HG03439 (cell line): ENCODE measurements around the gene SMIM22.

Experiments used
- ATAC-seq: cut with Tn5 transposase; IDR thresholded peaks from one replicate; pipeline ENCODE4 v1.9.1; 2021; ENCODE audit warnings: mild to moderate bottlenecking, moderate library complexity; ENCODE audit not compliant: unreplicated experiment

The SMIM22 gene

GRCh38 chr16:4814542-4815173 is 19.5 kb downstream of the SMIM22 start:
- ATAC-seq = no peak

GRCh38 chr16:4820652-4821051 is 25.5 kb downstream of the SMIM22 start:
- no peak for ATAC-seq

- ATAC-seq = no peak
These were observed 30.0 kb downstream of the SMIM22 start for GRCh38 chr16:4825196-4825595.

- ATAC-seq = no peak
These were observed 31.4 kb downstream of the SMIM22 start for GRCh38 chr16:4826526-4826925.

- ATAC-seq = no peak
These were observed 31.8 kb downstream of the SMIM22 start for GRCh38 chr16:4826980-4827379.

- no peak for ATAC-seq
These were observed 33.6 kb downstream of the SMIM22 start for GRCh38 chr16:4828567-4829321.

- ATAC-seq = no peak
These were observed 35.2 kb downstream of the SMIM22 start for GRCh38 chr16:4830408-4830807.

- no peak for ATAC-seq
These were observed 36.4 kb downstream of the SMIM22 start for GRCh38 chr16:4831616-4832015.

- no peak for ATAC-seq
These were observed 37.7 kb downstream of the SMIM22 start for GRCh38 chr16:4832698-4833343.

GRCh38 chr16:4833584-4833983 is 38.4 kb downstream of the SMIM22 start:
- no peak for ATAC-seq

- ATAC-seq = no peak
These were observed 41.6 kb downstream of the SMIM22 start for GRCh38 chr16:4836727-4837126.

GRCh38 chr16:4837733-4838501 is 42.7 kb downstream of the SMIM22 start:
- no peak for ATAC-seq

GRCh38 chr16:4839942-4840341 is 44.8 kb downstream of the SMIM22 start:
- ATAC-seq = no peak

- no peak for ATAC-seq
These were observed 45.8 kb downstream of the SMIM22 start for GRCh38 chr16:4840984-4841383.
